Measurements from ENCODE around the gene PYGM.

- TF ChIP-seq CTCF (conservative IDR thresholded peaks at IDR 0.05 in 1 of 2, IDR thresholded peaks at IDR 0.05 in 1 of 2; ENCODE audit: low read depth in 1 of 2, low read length in 2 of 2), result no peak
- TF ChIP-seq EZH2 (IDR thresholded peaks at IDR 0.05; ENCODE audit: low read length, missing control alignments), result no peak
Measured at GRCh38 chr11:64751136-64751535, 8.6 kb downstream of the PYGM start.

All from fibroblast of lung (primary cell).